IPS-15b (cell line): ENCODE data around the gene RNF4.
A peak's percentile ranks its signal among the peaks of the same experiment; 100 is the strongest.

ENCODE experiments used
- H3K27me3 ChIP-seq: one replicate; pipeline ENCODE4 v1.6.1; 2013; ENCODE audit warnings: low read length; ENCODE audit not compliant: control insufficient read depth, insufficient read depth
- H3K36me3 ChIP-seq: one replicate; pipeline ENCODE4 v1.6.1; 2013; ENCODE audit warnings: low read length; ENCODE audit not compliant: control insufficient read depth, insufficient read depth
- H3K4me1 ChIP-seq: one replicate; pipeline ENCODE4 v1.6.1; 2013; ENCODE audit warnings: mild to moderate bottlenecking, low read length; ENCODE audit not compliant: control insufficient read depth, insufficient read depth
- H3K4me3 ChIP-seq: one replicate; pipeline ENCODE4 v1.5.1; 2013; ENCODE audit warnings: low read depth, low read length
- H3K9ac ChIP-seq: one replicate; pipeline ENCODE4 v1.6.1; 2013; ENCODE audit warnings: low read depth, mild to moderate bottlenecking, low read length
- H3K9me3 ChIP-seq: one replicate; pipeline ENCODE4 v1.6.1; 2013; ENCODE audit warnings: mild to moderate bottlenecking, low read length; ENCODE audit not compliant: control insufficient read depth, insufficient read depth

Gene RNF4, protein sequence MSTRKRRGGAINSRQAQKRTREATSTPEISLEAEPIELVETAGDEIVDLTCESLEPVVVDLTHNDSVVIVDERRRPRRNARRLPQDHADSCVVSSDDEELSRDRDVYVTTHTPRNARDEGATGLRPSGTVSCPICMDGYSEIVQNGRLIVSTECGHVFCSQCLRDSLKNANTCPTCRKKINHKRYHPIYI

DNA sequence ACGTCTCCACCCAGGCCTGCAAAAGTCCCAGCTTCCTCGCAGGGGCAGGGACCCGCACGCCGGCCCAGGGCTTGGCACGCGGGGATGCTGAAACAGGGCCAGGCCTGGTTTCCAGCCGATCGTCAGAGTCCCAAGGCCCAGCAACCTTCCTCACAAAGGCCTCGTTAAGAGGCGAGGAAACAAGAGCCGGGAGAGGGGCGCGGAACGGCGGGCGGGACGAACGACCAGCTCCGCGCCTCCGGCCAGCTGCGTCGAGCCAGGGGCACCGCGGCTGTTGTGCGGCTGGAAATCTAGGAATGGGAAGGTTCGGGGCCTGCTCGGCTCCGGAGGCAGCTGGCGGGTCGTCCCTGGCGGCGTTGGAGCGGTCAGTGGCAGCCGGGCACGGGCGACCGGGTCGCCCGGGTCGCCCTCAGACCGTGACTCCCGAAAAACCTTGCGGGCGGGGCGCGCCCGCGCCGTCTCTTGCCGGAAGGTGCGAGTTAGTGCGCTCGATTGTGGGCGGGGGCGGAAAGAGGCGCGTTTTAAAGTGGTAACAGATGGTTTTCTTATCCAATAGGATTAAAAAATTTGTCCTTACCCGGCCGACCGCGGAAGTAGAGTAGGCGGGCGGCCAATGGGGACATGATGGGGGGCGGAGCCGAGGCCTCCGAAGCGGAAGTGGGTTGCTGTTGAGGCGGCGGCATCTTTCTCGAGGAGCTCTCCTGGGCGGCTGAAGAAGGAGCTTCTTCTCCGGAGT is at the start of gene RNF4:
RNF4 (plus strand) TSS at position 651 of the 736 bp plus-strand sequence. CDS start 21,388 bp downstream, outside the sequence.
- peaks cover 6% of the 10 kb centered on the region for H3K36me3 ChIP-seq
- no peaks in the 10 kb centered on the region for H3K9me3 ChIP-seq
- H3K27me3 ChIP-seq = peaks cover 3% of the 10 kb centered on the region
- peak within 1 kb of the TSS; percentile 96 for H3K9ac ChIP-seq
- peaks cover 6% of the 10 kb centered on the region for H3K4me1 ChIP-seq
- peak within 1 kb of the TSS; percentile 80 for H3K4me3 ChIP-seq

DNA sequence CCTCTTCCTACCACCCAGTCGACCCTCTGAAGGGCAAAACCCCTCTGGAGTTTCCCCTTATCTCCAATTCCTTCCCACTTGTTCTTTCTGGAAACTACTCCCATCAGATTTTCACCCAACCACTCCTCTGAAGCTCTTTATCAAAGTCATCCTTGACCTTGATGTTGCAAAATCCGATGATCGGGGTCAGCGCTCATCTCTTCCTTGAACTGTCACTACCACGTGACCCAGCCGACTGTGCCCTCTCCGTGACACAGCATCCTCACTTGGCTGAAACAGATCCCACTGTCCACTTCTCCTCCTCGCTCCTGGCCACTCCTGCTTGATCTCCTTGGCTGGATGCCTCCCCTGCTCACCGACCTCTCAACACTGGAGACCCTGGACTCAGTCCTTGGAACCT is 49.1 kb upstream of the RNF4 start:
- peaks cover 61% of the 10 kb centered on the region for H3K27me3 ChIP-seq

DNA sequence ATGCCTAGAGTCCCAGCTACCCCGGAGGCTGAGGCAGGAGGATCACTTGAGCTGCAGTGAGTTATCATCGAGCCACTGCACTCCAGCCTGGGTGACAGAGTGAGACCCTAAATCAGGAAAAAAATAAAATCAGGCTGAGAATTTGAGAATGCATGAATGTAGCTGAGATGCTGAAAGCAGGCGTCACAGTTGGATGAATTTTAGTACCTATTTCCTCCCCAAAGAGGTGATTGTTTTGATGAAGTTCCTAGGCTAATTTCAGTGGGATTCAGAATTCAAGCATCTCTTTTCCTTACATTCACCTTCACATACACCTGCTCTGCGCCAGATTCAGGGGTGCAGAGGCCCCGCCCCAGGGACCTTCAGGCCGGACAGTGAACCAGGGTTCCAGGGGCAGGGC is 47.0 kb upstream of the RNF4 start:
- H3K4me1 ChIP-seq = no peaks in the 10 kb centered on the region
- no peak overlapping the region for H3K9ac ChIP-seq
- H3K27me3 ChIP-seq = peaks cover 40% of the 10 kb centered on the region
- H3K36me3 ChIP-seq = no peaks in the 10 kb centered on the region
- no peaks in the 10 kb centered on the region for H3K9me3 ChIP-seq
- no peak overlapping the region for H3K4me3 ChIP-seq

More for the DNA sequence above, 49.1 kb upstream of the RNF4 start:
- peak overlapping the region; percentile 56 for H3K4me3 ChIP-seq
- H3K36me3 ChIP-seq = no peaks in the 10 kb centered on the region
- no peaks in the 10 kb centered on the region for H3K9me3 ChIP-seq
- no peak overlapping the region for H3K9ac ChIP-seq
- H3K4me1 ChIP-seq = peaks cover 2% of the 10 kb centered on the region

DNA sequence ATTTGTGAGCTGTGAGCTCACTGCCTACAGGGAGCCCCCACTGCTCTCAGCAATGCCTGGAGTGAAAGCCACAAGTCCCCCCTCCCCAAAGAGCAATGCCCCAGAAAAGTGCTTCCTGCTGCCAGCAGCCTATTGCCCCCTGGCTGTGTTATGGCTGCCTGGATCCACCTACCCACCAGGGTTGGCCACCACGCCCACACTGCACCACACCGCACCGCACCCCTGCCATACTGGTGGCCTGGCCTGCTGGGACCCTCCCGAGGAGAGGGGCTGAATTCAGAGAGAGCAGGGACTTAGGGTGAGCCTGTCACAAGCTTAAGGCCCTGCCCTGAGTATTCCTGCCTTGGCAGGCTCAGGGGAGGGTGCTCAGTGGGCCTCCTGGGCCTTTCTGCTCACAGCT is 45.8 kb upstream of the RNF4 start:
- Histone ChIP-seq H3K36me3 (no peaks in the 10 kb centered on the region), H3K4me1 (no peaks in the 10 kb centered on the region), H3K9ac (no peak overlapping the region), H3K27me3 (peaks cover 29% of the 10 kb centered on the region), H3K4me3 (no peak overlapping the region), H3K9me3 (no peaks in the 10 kb centered on the region)

DNA sequence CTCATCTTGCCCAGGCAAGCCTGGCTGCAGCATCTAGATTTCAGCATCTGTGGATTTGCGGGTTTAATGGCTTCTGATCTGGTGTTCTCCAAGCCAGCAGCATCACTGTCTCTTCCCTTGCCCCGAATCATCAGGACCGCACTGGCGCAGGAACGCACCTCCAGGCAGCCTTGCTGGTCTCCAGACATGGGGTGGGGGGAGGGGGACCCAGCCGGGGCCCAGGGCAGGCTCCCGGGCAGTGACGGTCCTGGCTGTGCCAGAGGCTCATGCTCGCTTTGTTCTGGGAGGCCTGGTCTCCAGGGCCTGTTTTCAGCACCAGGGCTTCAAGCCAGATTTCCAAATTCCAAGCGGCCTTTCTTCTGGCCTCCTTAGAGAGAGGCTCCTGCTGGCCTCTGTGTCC is 45.2 kb upstream of the RNF4 start:
- H3K9ac ChIP-seq = peak overlapping the region; percentile 37
- H3K9me3 ChIP-seq = no peaks in the 10 kb centered on the region
- no peaks in the 10 kb centered on the region for H3K4me1 ChIP-seq
- H3K36me3 ChIP-seq = no peaks in the 10 kb centered on the region
- peaks cover 28% of the 10 kb centered on the region for H3K27me3 ChIP-seq
- H3K4me3 ChIP-seq = no peak overlapping the region

DNA sequence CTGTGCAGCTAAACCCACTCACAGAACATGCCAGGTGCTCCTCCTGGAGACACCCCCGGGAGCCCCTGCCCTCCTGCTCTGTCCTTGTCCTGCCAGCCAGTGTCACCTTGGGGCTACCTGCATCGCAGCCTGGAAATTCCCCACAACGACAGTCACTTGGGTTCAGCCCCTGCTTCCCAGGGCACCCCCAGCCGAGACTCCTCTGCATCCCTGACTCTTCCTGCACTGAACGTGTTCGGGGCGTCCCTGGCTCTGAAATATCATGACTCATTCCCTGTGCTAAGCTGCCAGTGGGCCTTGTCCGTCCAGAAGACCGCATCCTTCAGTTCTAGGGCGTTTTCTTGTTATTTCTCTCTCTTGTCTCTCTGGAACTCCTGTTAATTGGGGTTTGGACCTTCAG is 44.3 kb upstream of the RNF4 start:
- no peak overlapping the region for H3K4me3 ChIP-seq
- H3K27me3 ChIP-seq = peaks cover 22% of the 10 kb centered on the region
- H3K36me3 ChIP-seq = no peaks in the 10 kb centered on the region

DNA sequence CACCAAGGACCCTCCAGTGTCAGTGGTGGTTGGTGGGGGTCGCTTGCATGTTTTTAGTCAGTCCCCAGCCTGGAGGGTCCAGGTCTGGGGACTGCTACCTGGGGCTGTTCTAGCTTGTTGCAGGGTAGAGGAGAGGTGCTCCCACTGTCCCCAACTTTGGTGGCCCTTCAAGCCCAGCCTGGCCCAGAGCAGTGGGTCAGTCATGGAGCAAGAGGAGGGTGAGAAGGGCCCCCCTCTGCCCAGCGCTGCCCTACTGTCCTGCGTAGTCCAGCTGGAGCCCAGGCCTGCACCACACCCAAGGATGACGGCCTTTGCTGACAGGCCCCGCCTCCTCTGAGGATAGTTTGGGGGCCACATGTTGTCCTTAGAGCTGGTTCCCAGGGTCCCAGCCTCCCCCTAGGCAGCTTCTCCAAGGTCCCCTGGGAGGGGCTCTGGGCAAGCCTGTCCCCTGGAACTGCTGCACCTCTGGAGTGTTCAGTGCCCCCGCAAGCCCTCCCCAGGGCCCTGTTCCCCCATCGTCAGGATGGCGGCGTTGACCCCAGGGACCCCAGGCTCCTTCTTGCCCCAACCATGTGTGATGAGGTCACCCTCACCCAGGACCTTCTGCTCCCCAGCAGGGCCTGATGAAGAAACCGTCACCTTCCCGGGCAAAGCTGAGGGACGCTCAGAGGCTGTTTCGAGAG is 43.4 kb upstream of the RNF4 start:
- Histone ChIP-seq H3K4me3 (no peak overlapping the region), H3K36me3 (no peaks in the 10 kb centered on the region), H3K4me1 (no peaks in the 10 kb centered on the region), H3K9me3 (no peaks in the 10 kb centered on the region), H3K27me3 (peaks cover 12% of the 10 kb centered on the region), H3K9ac (no peak overlapping the region)

More for the DNA sequence above, 44.3 kb upstream of the RNF4 start:
- no peaks in the 10 kb centered on the region for H3K4me1 ChIP-seq
- no peak overlapping the region for H3K9ac ChIP-seq
- H3K9me3 ChIP-seq = no peaks in the 10 kb centered on the region

DNA sequence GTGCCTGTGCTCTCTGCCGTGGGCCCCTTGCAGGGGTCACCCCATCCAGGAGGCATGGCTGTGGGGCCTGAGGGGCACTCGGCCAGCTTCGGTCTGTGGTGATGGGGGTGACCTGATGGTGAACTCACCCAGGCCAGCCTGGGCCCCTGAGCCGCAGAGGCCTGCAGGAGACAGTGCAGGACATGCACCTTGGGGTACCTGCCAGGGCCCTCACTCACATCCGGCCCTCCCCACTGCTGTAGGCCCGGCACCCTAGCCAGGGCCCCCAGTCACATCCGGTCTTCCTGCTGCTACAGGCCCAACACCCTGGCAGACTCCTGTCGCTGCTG is 42.9 kb upstream of the RNF4 start:
- Histone ChIP-seq H3K27me3 (peaks cover 7% of the 10 kb centered on the region), H3K9me3 (no peaks in the 10 kb centered on the region), H3K4me3 (no peak overlapping the region), H3K9ac (no peak overlapping the region), H3K4me1 (no peaks in the 10 kb centered on the region), H3K36me3 (no peaks in the 10 kb centered on the region)

DNA sequence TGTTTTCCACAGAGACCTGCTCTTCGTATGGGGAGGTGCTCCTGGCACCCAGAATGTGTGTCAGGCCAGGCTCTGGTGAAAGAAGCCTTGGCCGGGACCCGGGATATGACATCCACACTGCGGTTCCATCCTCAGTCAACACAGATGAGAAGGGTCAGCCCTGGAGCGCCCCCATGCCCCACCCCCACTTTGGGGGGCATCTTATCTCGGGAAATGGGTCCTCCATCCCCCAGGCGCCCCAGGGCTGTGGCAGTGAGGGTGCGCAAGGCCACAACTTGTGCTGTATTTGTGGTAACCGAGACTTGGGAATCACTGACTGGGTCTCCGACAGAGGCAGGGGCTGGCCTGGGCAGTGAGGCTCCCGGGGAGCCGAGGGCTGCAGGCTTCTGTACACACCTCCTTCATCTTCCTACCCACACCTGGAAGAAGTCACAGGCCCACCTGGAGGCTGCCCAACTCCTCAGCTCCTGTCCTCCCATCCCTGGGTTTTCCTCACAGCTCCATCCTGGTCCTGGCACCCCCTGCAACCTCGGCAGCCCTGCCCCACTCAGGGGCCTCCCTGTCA is 42.1 kb upstream of the RNF4 start:
- peaks cover 4% of the 10 kb centered on the region for H3K27me3 ChIP-seq
- no peaks in the 10 kb centered on the region for H3K4me1 ChIP-seq
- H3K9ac ChIP-seq = no peak overlapping the region
- H3K4me3 ChIP-seq = no peak overlapping the region
- H3K36me3 ChIP-seq = no peaks in the 10 kb centered on the region
- no peaks in the 10 kb centered on the region for H3K9me3 ChIP-seq

DNA sequence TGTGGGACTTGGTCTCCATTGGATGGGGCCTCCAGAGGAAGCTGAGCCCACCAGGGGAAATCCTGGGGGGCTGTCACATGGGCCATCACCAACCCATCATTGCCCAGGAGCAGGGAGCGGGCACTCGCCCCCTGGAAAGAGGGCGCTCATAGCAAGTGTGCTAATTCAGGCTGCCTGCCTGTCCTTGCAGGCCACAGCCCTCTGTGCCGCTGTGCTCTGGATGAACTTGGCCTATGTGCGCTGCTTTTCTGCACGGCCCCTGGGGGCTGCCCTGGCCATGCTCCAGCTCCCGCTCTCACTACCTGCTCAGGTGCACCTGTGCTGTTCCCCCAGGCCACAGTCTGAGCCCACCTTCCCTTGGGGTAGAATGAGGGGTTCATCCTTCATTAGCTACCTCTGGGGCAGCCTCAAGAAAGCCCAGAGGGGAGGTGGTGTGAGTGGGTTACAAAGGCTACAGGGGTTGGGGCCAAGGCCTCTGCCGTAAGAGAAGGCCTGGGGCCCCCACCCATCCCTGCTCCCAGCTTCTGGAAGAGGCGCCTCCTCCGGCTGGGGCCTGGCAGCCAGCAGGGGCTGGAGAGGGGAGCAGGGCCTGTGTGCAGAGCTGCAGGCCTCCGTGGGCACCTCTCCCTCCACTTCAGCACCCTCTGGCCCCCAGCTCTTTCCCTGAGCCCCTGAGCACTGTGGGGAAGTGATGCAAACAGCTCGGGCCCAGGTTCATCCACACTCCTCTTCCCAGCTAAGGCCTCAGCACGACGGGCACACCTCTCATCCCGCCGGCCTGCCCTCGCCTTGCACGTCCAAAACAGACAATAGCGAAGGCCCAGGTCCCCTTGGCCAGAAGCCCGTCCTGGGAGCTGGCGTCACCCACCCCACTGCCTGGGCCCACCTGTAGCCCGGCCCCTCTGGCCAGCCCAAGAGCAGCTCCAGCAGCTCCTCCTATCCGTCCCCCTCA is 41.2 kb upstream of the RNF4 start:
- Histone ChIP-seq H3K4me1 (no peaks in the 10 kb centered on the region), H3K27me3 (no peaks in the 10 kb centered on the region), H3K36me3 (no peaks in the 10 kb centered on the region), H3K4me3 (no peak overlapping the region), H3K9me3 (no peaks in the 10 kb centered on the region), H3K9ac (no peak overlapping the region)
